SK-N-SH (cell line): ENCODE measurements around the gene ILF3. TPM values are rescaled to one million over a fixed set of nuclear protein-coding genes. Genes with fewer than 3 reads are reported as not detected.
A peak's percentile ranks its signal among the peaks of the same experiment; 100 is the strongest.

Experiments used
- CTCF ChIA-PET: fragments of 300-600, 350-600 bp; formaldehyde crosslinking; extraction: SDS; loops from one replicate; lab custom pipeline; 2021; lab: Yijun Ruan, JAX
- POLR2A ChIA-PET: fragments of 350-600 bp; sonication (Branson Sonifier 250); formaldehyde crosslinking; extraction: SDS; loops from one replicate; lab custom pipeline; 2020; ENCODE audit warnings: antibody characterized with exemption, inconsistent platforms; lab: Yijun Ruan, JAX
- DNase-seq: peaks from one replicate; pipeline ENCODE4 v3.0.0; 2012
- H2AFZ ChIP-seq: fragments of 200-600 bp; sonication (generic); 2 replicates; pipeline ENCODE4 v1.8.1; 2016; ENCODE audit warnings: antibody characterized with exemption, mild to moderate bottlenecking, low read depth
- H3F3A ChIP-seq: fragments of 200-600 bp; sonication (generic); replicated peaks from 2 replicates; pipeline ENCODE3; 2016; ENCODE audit warnings: antibody characterized with exemption, mild to moderate bottlenecking; ENCODE audit not compliant: insufficient read depth
- H3K27ac ChIP-seq, 2 experiments: fragments of 200-500 bp in 1 of 2; fragments of 200-600 bp in 1 of 2; sonication (Bioruptor generic) in 1 of 2; sonication (generic), shearing (Covaris generic) in 1 of 2; 2 replicates each; pipeline versions ENCODE4 v1.5.1 to v1.6.1; 2014 to 2016; ENCODE audit warnings: low read depth in 2 of 2, inconsistent platforms in 1 of 2, low read length in 1 of 2, mild to moderate bottlenecking in 1 of 2, mixed read lengths in 1 of 2
- H3K27me3 ChIP-seq: fragments of 200-600 bp; sonication (generic), shearing (Covaris generic); 2 replicates; pipeline ENCODE4 v1.6.1; 2016; ENCODE audit warnings: mixed run types; ENCODE audit not compliant: insufficient read depth
- H3K36me3 ChIP-seq, 2 experiments: fragments of 200-500 bp in 1 of 2; fragments of 200-600 bp in 1 of 2; sonication (Bioruptor generic) in 1 of 2; sonication (generic) in 1 of 2; replicated peaks in 1 of 2; 2 replicates each; pipeline versions ENCODE3 to v1.5.1; 2014 to 2016; ENCODE audit warnings: low read length in 1 of 2, mild to moderate bottlenecking in 1 of 2; ENCODE audit not compliant: insufficient read depth in 2 of 2, control insufficient read depth in 1 of 2
- H3K4me1 ChIP-seq, 2 experiments: fragments of 200-500 bp in 1 of 2; fragments of 200-600 bp in 1 of 2; sonication (Bioruptor generic) in 1 of 2; sonication (generic), shearing (Covaris generic) in 1 of 2; 2 replicates each; pipeline versions ENCODE4 v1.5.1 to v1.6.1; 2014 to 2016; ENCODE audit warnings: low read depth in 1 of 2, low read length in 1 of 2, mixed run types in 1 of 2; ENCODE audit not compliant: insufficient read depth in 2 of 2, control insufficient read depth in 1 of 2
- H3K4me2 ChIP-seq: fragments of 200-600 bp; sonication (generic), shearing (Covaris generic); 2 replicates; pipeline ENCODE4 v1.6.1; 2017; ENCODE audit warnings: mixed run types
- H3K4me3 ChIP-seq, 2 experiments: fragments of 200-500 bp in 1 of 2; fragments of 200-600 bp in 1 of 2; sonication (Bioruptor generic) in 1 of 2; sonication (generic), shearing (Covaris generic) in 1 of 2; 2 replicates each; pipeline versions ENCODE4 v1.5.1 to v1.8.1; 2014 to 2016; ENCODE audit warnings: low read depth in 2 of 2, inconsistent platforms in 1 of 2, low read length in 1 of 2, mild to moderate bottlenecking in 1 of 2, mixed read lengths in 1 of 2, moderate library complexity in 1 of 2
- H3K79me2 ChIP-seq: fragments of 200-600 bp; sonication (generic); 2 replicates; pipeline ENCODE4 v1.8.1; 2017; ENCODE audit warnings: mild to moderate bottlenecking; ENCODE audit not compliant: insufficient read depth
- H3K9ac ChIP-seq: fragments of 200-600 bp; sonication (generic); 2 replicates; pipeline ENCODE4 v1.6.1; 2017; ENCODE audit warnings: mixed run types
- H3K9me2 ChIP-seq: fragments of 200-600 bp; sonication (generic); 2 replicates; pipeline ENCODE4 v1.6.1; 2017; ENCODE audit warnings: mixed run types
- H3K9me3 ChIP-seq: fragments of 200-600 bp; sonication (generic); 2 replicates; pipeline ENCODE4 v1.6.1; 2017; ENCODE audit warnings: mixed run types, mild to moderate bottlenecking, moderate library complexity
- H4K20me1 ChIP-seq: fragments of 200-600 bp; sonication (generic); 2 replicates; pipeline ENCODE4 v1.6.1; 2017; ENCODE audit warnings: mild to moderate bottlenecking, mixed run types; ENCODE audit not compliant: insufficient read depth
- CHD2 ChIP-seq: fragments of 150-350 bp; IDR thresholded peaks from 2 replicates; pipeline ENCODE4 v1.6.1; 2018; ENCODE audit warnings: low read length; ENCODE audit not compliant: partially characterized antibody
- ELF1 ChIP-seq: IDR thresholded peaks from 2 replicates; pipeline ENCODE4 v1.4.0; 2012
- EP300 ChIP-seq, 2 experiments: IDR thresholded peaks; 2 replicates each; pipeline versions ENCODE4 v1.4.0 to v1.6.1; 2012; ENCODE audit warnings: borderline replicate concordance in 1 of 2, low read depth in 1 of 2, low read length in 1 of 2
- FOSL2 ChIP-seq: IDR thresholded peaks from 2 replicates; pipeline ENCODE4 v1.4.0; 2012; ENCODE audit warnings: low read depth, mild to moderate bottlenecking, moderate library complexity, borderline replicate concordance
- MXI1 ChIP-seq: IDR thresholded peaks from 2 replicates; pipeline ENCODE4 v1.6.1; 2012; ENCODE audit warnings: mild to moderate bottlenecking, low read depth, low read length, improper control_type of control experiment
- NFIC ChIP-seq: IDR thresholded peaks from 2 replicates; pipeline ENCODE4 v1.4.0; 2012; ENCODE audit warnings: borderline replicate concordance
- POLR2AphosphoS5 ChIP-seq: IDR thresholded peaks from 2 replicates; pipeline ENCODE4 v1.6.1; 2012; ENCODE audit warnings: low read depth, low read length
- RAD21 ChIP-seq: IDR thresholded peaks from 2 replicates; pipeline ENCODE4 v1.6.1; 2012; ENCODE audit warnings: mild to moderate bottlenecking, low read length
- TCF12 ChIP-seq: IDR thresholded peaks from 2 replicates; pipeline ENCODE4 v1.4.0; 2012
- WGBS: methylation state at CpG from one replicate; pipeline ENCODE4 v1.1.6; 2017; ENCODE audit warnings: low lambda C conversion rate; 5-methylcytosine and 5-hydroxymethylcytosine counted together
- polyA plus RNA-seq, 3 experiments: library from polyadenylated mRNA; depleted of rRNA; stranded (reverse); fragments of >200 nt; gene quantifications; 2 replicates each; pipeline ENCODE4 v1.2.3, GENCODE V29; 2012
- TF ChIP-seq, protein P1 (sequence below): fragments of 200-600 bp; sonication (generic); IDR thresholded peaks from 2 replicates; pipeline ENCODE4 v1.6.1; 2017; ENCODE audit warnings: antibody characterized with exemption, mild to moderate bottlenecking, moderate library complexity
- TF ChIP-seq, protein P2 (sequence below): IDR thresholded peaks from 2 replicates; pipeline ENCODE4 v1.4.0; 2012; ENCODE audit warnings: low read depth, borderline replicate concordance
- TF ChIP-seq, protein P3 (sequence below): IDR thresholded peaks from 2 replicates; pipeline ENCODE4 v1.4.0; 2012; ENCODE audit warnings: low read depth

Gene ILF3
- polyA plus RNA-seq, 1 of the 3 experiments (the other 2 are of a cell fraction): 229 TPM

DNA sequence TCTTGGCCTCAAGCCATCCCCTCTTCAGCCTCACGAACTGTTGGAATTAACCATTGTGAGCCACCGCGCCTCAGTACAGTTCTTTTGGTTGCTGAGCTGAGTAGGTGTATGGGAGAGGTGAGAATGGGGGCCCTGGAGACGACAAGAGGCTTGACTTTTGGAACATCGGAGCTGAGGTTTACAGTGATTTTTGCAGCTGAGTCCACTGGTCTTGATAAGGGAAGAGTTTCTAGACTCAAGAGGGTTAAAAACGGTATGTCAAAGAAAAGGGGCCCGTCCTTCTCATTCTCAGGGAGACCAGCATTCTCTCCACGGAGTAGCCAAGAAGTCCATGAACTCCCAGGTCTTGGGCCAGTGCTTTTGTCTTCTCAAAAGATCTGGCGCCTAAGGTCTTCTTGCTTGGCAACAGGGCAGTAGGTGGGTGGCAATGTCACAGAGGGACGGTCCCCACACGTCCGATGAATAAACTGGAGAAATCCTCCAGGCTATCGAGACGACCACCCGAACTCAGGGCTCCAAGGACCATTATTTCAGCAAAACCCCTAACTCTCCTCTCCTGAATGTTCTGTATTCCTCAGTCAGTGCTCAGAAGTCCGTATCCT lies 40.7 kb downstream of the ILF3 start:
- H4K20me1 ChIP-seq: peaks cover 53% of the 10 kb centered on the region
- CTCF ChIA-PET: interaction anchor here (1.2 to 9.3 kb wide), 7 partner anchors 12 to 112 kb away, joined by 3 to 163 read pairs (median 5); partner anchors contain the start of gene DNM2
- peaks cover 0 to 10% of the 10 kb centered on the region in 2 experiments; a peak in 1 of 4 replicates for H3K4me1 ChIP-seq
- H3K27ac ChIP-seq: no peak overlapping the region
- peak overlapping the region in 1 of 2 experiments; percentile 63; a peak in 3 of 4 replicates for H3K4me3 ChIP-seq
- TF ChIP-seq, protein P1, sequence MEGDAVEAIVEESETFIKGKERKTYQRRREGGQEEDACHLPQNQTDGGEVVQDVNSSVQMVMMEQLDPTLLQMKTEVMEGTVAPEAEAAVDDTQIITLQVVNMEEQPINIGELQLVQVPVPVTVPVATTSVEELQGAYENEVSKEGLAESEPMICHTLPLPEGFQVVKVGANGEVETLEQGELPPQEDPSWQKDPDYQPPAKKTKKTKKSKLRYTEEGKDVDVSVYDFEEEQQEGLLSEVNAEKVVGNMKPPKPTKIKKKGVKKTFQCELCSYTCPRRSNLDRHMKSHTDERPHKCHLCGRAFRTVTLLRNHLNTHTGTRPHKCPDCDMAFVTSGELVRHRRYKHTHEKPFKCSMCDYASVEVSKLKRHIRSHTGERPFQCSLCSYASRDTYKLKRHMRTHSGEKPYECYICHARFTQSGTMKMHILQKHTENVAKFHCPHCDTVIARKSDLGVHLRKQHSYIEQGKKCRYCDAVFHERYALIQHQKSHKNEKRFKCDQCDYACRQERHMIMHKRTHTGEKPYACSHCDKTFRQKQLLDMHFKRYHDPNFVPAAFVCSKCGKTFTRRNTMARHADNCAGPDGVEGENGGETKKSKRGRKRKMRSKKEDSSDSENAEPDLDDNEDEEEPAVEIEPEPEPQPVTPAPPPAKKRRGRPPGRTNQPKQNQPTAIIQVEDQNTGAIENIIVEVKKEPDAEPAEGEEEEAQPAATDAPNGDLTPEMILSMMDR: no peak
- TF ChIP-seq ELF1: no peak
- no peak for TF ChIP-seq NFIC
- no peak for TF ChIP-seq CHD2
- no peak for TF ChIP-seq RAD21
- TF ChIP-seq TCF12: no peak
- TF ChIP-seq, protein P2, sequence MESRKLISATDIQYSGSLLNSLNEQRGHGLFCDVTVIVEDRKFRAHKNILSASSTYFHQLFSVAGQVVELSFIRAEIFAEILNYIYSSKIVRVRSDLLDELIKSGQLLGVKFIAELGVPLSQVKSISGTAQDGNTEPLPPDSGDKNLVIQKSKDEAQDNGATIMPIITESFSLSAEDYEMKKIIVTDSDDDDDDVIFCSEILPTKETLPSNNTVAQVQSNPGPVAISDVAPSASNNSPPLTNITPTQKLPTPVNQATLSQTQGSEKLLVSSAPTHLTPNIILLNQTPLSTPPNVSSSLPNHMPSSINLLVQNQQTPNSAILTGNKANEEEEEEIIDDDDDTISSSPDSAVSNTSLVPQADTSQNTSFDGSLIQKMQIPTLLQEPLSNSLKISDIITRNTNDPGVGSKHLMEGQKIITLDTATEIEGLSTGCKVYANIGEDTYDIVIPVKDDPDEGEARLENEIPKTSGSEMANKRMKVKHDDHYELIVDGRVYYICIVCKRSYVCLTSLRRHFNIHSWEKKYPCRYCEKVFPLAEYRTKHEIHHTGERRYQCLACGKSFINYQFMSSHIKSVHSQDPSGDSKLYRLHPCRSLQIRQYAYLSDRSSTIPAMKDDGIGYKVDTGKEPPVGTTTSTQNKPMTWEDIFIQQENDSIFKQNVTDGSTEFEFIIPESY: no peak
- TF ChIP-seq FOSL2: no peak
- TF ChIP-seq EP300 (IDR thresholded peaks at IDR 0.05; ENCODE audit: borderline replicate concordance in 1 of 2, low read depth in 1 of 2, low read length in 1 of 2): no peak
- TF ChIP-seq, protein P3, sequence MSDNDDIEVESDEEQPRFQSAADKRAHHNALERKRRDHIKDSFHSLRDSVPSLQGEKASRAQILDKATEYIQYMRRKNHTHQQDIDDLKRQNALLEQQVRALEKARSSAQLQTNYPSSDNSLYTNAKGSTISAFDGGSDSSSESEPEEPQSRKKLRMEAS: no peak
- no peak for TF ChIP-seq POLR2AphosphoS5
- no peak for TF ChIP-seq MXI1
- TF ChIP-seq, all 33 proteins: peak for 0
- POLR2A ChIA-PET: interaction anchor here (1.2 to 1.4 kb wide), 2 partner anchors 39 to 141 kb away, joined by 4 to 7 read pairs; partner anchors contain the start of gene TMED1
- H3K4me2 ChIP-seq: peak overlapping the region; percentile 89
- 25% methylated on average over 14 of the region's 16 CpGs for WGBS
- H3F3A ChIP-seq: peaks cover 39% of the 10 kb centered on the region
- H3K36me3 ChIP-seq: peaks cover 7 to 22% of the 10 kb centered on the region in 2 experiments
- H3K27me3 ChIP-seq: no peaks in the 10 kb centered on the region
- no peaks in the 10 kb centered on the region for H3K9me2 ChIP-seq
- no peaks in the 10 kb centered on the region for H3K9me3 ChIP-seq
- H3K79me2 ChIP-seq: no peaks in the 10 kb centered on the region
- no peak overlapping the region for H2AFZ ChIP-seq
- no peak for DNase-seq
- no peak overlapping the region for H3K9ac ChIP-seq
